ENCODE results near the gene SATB2.

Gene SATB2

GRCh38 chr2:199446996-199447576 is 10.7 kb downstream of the SATB2 start:
- Histone ChIP-seq H3K36me3 (no peaks in the 10 kb centered on the region), H3K9me3 (no peaks in the 10 kb centered on the region)
- TF ChIP-seq, protein P1, sequence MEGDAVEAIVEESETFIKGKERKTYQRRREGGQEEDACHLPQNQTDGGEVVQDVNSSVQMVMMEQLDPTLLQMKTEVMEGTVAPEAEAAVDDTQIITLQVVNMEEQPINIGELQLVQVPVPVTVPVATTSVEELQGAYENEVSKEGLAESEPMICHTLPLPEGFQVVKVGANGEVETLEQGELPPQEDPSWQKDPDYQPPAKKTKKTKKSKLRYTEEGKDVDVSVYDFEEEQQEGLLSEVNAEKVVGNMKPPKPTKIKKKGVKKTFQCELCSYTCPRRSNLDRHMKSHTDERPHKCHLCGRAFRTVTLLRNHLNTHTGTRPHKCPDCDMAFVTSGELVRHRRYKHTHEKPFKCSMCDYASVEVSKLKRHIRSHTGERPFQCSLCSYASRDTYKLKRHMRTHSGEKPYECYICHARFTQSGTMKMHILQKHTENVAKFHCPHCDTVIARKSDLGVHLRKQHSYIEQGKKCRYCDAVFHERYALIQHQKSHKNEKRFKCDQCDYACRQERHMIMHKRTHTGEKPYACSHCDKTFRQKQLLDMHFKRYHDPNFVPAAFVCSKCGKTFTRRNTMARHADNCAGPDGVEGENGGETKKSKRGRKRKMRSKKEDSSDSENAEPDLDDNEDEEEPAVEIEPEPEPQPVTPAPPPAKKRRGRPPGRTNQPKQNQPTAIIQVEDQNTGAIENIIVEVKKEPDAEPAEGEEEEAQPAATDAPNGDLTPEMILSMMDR (IDR thresholded peaks at IDR 0.05; ENCODE audit: low read depth, low read length): no peak

GRCh38 chr2:199444749-199445148 is 13.0 kb downstream of the SATB2 start:
- DNase-seq: no peak
- Histone ChIP-seq H3K4me3 (ENCODE audit: low read depth, low read length) (no peak overlapping the region), H3K9me3 (no peaks in the 10 kb centered on the region; the same call in 1 of the 2 replicates), H3K4me1 (no peaks in the 10 kb centered on the region), H3K27me3 (peaks cover 62% of the 10 kb centered on the region), H3K36me3 (no peaks in the 10 kb centered on the region)
- TF ChIP-seq, protein P1 (IDR thresholded peaks at IDR 0.05; ENCODE audit: low read depth, low read length): no peak

More at GRCh38 chr2:199446996-199447576, 10.7 kb downstream of the SATB2 start:
- peaks cover 85% of the 10 kb centered on the region for H3K27me3 ChIP-seq
- no peak overlapping the region for H3K4me3 ChIP-seq (ENCODE audit: low read depth, low read length)
- no peak for DNase-seq
- H3K4me1 ChIP-seq: no peaks in the 10 kb centered on the region

- TF ChIP-seq, protein P1 (IDR thresholded peaks at IDR 0.05; ENCODE audit: low read depth, low read length): no peak
- no peak for DNase-seq
- Histone ChIP-seq H3K36me3 (no peaks in the 10 kb centered on the region), H3K9me3 (no peaks in the 10 kb centered on the region; the same call in 1 of the 2 replicates), H3K4me1 (no peaks in the 10 kb centered on the region; the same call in 1 of the 2 replicates), H3K4me3 (ENCODE audit: low read depth, low read length) (no peak overlapping the region), H3K27me3 (peaks cover 51% of the 10 kb centered on the region)
These were observed 14.1 kb downstream of the SATB2 start for GRCh38 chr2:199443589-199444130.

DNA sequence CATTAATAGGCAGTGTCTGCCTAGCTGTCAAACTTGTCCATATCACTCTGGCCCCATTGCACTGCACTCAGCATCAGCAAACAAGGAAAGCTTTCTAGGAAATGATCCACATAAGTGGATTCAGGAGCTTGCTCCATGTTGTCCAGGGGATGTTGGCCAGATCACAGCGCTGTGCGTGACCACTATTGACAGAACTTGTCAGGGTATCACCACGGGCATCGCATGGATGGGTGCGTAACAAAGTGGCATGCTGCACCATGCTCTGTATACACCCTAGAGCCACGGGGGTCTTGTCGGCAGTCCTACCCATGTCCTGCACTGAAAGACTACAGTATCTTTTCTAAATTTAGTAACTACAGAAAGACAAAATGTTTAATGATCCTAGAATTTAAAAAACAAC is 15.6 kb downstream of the SATB2 start:
- TF ChIP-seq, protein P1 (IDR thresholded peaks at IDR 0.05; ENCODE audit: low read depth, low read length): no peak
- H3K27me3 ChIP-seq: peaks cover 36% of the 10 kb centered on the region
- H3K4me1 ChIP-seq: no peaks in the 10 kb centered on the region; the same call in 1 of the 2 replicates
- H3K9me3 ChIP-seq: no peaks in the 10 kb centered on the region; the same call in 1 of the 2 replicates
- no peak for DNase-seq
- no peak overlapping the region for H3K4me3 ChIP-seq (ENCODE audit: low read depth, low read length)
- H3K36me3 ChIP-seq: no peaks in the 10 kb centered on the region

DNA sequence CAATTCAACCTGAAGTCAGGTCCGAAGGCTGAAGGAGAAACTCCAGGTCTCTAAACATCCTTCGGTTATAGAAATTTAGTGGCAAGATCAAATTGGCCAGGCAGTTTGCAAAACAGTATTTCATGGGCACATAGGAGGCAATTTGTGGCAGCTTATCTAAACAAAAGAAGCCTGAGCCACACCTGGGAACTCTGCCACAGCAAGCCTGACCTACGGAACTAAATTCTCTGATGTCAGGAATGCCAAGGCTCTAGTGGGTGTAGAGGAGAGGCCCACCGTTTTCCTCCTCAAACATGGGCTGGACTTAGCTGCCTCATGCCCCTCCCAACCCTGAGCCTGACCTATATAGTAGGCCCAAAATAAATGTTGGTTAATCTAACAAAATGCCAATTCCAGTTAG is 16.0 kb downstream of the SATB2 start:
- Histone ChIP-seq H3K9me3 (no peaks in the 10 kb centered on the region; the same call in 1 of the 2 replicates), H3K27me3 (peaks cover 32% of the 10 kb centered on the region), H3K4me3 (ENCODE audit: low read depth, low read length) (no peak overlapping the region), H3K4me1 (no peaks in the 10 kb centered on the region; the same call in 1 of the 2 replicates), H3K36me3 (no peaks in the 10 kb centered on the region)
- TF ChIP-seq, protein P1 (IDR thresholded peaks at IDR 0.05; ENCODE audit: low read depth, low read length): no peak
- no peak for DNase-seq

- Histone ChIP-seq H3K4me1 (no peaks in the 10 kb centered on the region; the same call in 1 of the 2 replicates), H3K36me3 (no peaks in the 10 kb centered on the region), H3K4me3 (ENCODE audit: low read depth, low read length) (no peak overlapping the region), H3K27me3 (peaks cover 15% of the 10 kb centered on the region), H3K9me3 (no peaks in the 10 kb centered on the region; the same call in 1 of the 2 replicates)
- DNase-seq: no peak
- TF ChIP-seq, protein P1 (IDR thresholded peaks at IDR 0.05; ENCODE audit: low read depth, low read length): no peak
These were observed 17.6 kb downstream of the SATB2 start for GRCh38 chr2:199440118-199440517.
